8988T (cell line): ENCODE data around the gene SALL1.

Experiments
- DNase-seq: peaks from one replicate; pipeline ENCODE4 v3.0.0; 2011

The SALL1 gene

DNA sequence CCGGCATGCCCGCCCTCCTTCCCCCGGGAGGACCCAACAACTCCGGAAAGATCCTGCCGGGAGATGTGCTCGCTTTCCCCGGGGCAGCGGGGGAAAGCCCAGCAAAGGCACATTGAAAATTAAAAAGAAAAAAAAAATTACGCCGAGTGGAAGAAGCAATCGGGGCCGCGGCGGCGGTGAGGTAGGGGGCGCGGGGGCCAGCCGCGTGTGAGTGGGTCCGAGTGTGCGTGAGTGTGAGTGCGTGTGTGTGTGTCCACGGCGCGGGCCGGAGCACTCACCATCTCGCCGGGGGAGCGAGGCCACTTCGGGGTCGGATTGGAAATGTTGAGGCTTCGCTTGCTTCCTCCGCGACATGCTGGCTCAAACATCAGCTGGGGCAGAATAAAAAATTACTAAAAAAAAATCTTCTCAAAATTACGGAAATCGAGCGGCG, at the start of gene SALL1:
SALL1 (minus strand) TSS at position 383 of the 433 bp plus-strand sequence; CDS start at position 354, 29 bp downstream.
- no peak for DNase-seq

DNA sequence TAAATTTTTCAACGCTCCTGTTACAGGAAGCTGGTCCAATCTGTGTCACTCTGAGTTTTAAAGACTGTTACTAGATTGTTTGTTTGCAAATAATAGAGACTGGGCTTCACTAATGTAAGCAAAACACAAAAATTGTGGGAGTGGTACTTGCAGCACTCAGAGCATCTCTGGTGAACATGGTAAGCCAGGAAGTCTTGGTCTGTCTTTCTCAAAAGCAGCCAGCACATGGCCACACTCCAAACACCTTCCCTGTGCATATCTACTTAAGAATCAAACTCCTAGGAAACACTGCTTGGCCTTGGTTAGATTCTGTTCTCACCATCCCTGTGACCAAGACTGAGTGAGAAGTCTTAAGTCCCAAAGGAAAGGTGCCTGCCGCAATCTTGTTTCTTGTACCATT, 49.7 kb upstream of the SALL1 start:
- DNase-seq: no peak

DNA sequence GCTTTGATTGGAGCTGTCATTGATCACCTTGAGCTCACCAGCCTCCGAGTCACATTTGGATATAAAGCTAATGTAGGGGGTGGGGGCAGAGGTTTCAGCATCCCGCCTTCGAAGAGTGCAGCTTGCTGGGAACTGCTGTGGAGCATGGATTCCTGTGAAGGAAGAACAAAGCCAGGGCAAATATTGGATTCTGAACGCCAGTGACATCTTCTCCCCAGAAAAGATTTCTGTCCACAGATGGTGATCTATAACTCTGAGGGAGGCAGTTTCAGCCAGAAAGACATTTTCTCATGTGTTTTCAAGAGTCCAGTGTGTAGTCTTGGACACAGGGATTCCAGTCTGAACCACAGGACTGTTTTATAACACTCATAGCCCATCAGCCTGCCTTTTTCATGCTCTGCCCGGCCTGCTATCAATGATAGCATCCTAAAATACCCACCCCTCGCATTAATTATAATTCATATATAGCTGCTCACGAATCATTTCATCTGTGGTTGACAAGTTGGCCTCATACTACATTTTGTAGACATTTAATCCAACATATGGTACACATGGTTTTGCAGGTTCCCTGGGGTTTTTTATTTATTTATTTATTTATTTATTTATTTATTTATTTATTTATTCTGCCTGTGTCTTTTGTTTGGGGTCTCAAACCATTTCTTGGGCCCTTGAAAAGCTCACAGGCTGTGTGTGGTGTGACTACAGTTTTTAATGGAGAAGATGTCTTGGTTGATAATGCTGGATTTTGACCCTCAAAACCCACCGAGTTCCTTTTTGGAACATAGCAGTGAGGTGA, 47.1 kb upstream of the SALL1 start:
- DNase-seq: no peak

DNA sequence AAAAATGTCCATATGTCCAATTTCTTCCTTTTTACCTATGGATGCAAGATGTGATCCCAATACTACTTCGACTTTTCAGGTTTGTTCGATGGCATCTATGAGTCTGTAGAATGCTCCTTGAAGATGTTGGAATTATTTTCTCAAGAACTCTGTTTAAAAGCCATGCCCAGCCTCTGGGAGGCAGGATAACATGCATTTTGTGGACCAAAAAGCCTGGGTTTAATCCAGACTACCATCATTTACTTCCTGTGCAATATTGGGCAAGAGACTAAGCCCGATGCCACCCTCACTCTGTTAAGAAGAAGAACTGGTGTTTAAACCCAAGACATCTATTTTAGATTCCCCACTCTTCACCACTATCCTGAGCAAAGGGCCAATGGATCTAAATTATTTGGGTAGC, 42.8 kb upstream of the SALL1 start:
- DNase-seq: no peak

DNA sequence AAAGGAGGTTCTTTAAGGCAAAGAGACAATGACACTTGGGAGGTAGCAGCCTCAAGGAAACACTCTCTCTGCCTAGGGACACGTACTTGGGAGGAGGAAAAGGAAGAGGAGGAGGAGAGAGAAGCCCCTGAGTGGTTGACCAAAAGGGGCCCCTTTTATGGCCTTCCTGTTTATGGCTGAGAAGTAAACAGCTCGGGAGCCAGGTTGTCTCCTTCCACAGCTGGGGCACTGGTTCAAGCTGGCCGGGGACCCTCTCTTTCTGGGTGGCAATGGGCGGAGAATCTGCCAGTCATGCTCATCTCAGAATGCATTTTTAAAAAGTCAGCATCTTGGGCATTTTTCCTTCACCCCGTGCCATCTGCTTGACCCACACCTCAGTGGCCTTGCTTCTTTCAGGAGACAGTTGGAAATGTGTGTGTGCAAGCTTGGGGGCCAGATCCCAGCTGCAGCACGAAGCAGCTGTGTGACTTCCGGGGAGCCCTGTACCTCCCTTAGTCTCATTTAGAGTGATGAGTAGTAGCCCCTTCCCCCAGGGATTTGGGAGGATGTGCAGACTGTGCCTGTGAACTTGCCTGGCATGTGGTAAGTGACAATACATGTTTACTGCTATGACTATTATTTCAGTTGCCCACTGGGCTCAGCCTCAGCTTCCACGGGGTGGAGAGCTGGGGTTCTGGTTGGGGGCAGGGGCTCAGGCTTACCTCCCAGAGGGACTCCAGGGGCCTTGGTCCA, 33.8 kb upstream of the SALL1 start:
- no peak for DNase-seq

DNA sequence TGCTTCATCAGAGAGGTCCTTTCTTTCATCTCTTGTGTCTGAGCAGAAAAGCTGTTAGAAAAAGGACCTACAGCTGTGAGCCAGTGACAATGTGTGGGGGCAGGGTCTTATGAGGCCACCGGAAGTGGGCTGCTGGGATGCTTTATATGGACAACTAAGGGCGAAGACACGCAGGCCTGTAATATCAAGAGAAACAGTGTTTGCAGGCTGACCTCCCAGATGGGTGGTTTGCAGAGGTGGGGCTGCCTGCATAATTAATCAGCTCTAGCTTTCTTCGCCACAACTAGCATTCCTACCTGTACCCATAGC, 30.4 kb upstream of the SALL1 start:
- DNase-seq: no peak

DNA sequence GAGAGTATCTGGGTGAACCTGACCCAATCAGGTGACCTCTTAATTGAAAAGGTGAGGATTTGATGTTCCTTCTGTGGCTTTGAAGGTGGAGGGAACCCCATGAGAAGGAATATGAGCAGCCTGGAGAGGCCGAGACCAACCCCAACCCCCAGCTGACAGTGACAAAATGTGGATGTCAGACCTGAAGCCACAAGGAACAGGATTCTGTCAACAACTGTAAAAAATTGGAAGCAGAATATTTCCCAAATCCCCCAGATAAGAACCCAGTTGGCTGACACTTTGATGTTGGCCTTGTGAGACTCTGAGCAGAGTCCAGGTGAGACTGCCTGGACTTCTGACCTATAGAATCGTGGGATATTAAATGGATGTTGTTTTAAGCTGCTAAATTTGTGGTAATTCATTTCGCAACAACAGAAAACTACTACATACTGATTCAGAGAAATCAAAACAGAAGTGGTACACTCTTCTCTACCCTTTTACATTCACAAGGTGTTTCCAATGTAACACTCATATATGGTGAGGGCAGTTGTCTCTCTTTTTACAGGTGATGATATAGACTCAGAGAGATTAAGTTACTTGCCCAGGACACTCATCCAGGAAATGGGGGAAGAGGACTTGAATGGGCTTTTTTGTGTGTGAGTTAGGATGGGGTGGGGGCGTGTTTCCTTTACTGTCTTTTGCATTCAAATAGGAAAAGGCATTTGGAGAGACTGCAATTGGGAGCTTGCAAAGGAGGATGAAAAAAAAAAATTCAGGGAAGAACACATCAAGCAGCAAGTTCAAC, 29.8 kb upstream of the SALL1 start:
- DNase-seq: no peak

DNA sequence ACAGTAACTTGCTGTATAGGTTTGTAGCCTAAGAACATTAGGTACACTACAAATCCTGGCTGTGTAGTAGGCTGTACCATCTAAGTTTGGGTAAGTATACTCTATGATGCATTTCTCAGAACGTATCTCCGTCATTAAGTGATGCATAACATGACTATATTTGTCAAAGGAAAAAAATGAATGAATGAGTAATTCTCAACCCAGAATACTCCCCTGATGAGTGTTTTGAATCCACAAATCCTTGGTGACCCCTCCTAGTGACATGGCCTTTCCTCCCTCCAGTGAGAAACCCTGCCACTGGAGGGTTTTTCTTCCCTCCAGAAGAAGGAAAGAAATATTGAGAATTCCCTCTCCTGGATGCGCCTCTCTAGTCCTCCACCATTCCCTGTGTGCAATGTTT, 24.0 kb upstream of the SALL1 start:
- DNase-seq: no peak

DNA sequence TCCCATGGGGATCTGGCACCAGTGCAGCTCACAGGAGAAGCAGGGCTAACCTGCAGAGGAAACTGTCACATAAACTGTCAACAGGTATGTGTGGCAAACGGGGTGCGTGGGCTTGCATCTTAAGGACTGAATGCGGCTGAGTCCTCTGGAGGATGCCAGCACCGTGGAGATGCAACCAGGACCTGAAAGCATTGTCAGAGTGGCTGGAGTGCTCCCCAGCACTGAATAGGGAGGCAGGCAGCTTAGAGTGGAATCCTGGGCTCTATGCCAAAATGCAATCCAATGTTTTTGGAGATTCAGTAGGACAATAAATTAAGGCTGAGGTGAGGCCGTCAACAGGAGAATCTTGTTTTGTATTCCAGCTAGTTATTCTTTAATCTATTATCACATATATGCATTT, 21.3 kb upstream of the SALL1 start:
- no peak for DNase-seq

DNA sequence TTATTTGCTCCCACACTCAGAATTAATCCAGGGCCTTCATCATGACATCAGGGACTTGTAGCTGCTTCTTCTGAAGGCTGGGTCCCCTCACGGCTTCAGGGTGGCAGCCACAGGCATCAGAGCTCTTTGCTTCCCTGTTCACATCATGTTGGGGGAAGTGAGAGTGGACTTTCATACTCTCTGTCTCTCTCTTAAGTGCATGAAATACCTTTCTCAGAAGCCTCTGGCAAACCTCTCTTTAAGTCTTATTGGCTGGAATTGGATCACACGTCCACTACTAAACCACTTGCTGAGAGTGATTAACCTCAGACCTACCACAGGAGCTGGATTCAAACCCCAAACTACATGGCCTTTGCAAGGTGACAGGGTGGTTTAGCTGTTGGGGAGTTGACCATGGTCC, 17.7 kb upstream of the SALL1 start:
- no peak for DNase-seq

DNA sequence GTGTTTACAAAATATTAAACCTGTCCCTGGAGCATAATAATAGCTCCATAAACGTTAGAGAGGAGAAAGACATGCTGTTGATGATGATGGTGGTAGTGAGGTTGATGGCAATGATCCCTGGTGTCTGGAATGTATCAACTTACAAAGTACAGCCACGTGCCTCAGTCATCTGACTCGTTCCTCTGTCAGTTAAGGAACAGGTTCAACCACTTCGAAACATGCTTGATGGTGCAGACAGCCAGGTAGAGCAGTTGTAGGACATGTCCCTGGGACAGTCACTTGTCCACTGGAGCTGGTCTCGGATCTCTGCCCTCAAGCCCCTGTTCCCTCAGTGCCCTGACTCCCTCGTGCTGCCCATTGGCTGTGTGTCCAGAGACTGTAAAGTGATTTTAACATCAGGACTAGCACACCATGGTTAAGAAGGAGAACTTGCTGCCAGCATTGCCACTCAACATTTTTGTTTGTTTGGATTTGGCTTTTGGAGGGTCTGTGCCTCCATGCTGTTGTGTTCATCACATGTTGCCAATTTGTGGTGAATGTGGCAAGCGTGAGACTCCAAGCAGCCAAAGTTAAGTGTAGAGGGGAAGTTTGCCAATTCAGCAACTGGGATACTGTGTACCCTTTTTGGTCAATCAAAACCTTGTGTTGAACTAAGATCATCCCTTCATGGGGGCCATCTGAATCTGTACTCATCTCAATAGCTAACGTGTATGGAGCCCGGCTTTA, 16.3 kb upstream of the SALL1 start:
- DNase-seq: no peak

DNA sequence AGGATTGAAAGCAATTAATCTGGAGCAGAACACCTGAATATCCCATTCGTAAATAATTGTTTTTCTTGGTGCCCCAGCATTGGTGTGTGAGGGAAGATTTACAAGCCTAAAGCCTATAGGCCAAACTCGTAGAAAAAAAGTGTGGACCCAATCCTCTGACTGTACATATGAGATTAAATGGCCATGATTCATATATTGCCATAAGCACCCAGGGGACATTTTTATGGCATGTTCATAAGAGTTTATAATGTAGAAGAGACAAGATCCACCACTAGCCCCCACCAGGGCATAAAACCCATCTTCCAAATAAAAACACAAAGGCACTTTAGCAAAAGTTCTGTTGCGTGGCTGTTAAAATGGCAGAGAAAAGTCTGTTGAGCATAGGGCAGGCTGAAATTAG, 15.5 kb upstream of the SALL1 start:
- no peak for DNase-seq

DNA sequence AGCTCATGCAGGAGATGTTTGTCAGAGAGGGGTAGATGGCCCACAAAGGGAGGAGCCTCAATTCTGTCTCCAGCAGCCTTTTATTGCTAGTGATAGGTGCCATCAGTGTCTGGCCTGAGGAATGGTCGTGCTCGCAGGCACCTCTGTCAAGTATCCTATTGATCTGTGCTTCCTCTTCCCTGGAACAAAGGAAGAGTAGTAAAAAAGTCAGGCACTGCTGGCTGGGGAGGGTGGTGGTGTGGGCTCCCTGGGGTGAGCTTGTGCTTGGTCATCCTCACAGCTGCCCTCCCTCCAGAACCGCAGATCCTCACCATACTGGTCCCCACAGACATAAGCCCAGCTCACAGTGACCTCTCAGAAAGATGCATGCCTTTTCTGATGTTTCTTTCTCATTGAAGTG, 15.0 kb upstream of the SALL1 start:
- no peak for DNase-seq

DNA sequence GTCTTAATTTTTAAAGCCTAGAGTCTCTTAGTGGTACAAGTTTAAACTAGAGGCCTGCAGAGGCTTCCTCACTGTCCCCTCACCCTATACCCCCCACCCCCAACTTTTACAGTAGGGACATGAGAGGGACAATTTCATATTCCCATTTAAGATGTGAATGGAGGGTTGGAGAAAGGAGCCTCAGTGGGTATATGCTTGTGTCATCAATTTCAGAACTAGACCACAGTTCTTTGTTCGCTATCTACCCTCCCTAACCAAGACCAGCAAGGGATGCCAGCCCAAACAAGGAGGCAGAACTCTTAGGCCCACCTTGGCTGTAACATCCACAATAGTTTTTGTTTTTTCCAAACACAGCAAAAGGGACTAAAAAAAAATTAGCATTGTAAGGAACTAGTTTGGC, 14.0 kb upstream of the SALL1 start:
- no peak for DNase-seq

DNA sequence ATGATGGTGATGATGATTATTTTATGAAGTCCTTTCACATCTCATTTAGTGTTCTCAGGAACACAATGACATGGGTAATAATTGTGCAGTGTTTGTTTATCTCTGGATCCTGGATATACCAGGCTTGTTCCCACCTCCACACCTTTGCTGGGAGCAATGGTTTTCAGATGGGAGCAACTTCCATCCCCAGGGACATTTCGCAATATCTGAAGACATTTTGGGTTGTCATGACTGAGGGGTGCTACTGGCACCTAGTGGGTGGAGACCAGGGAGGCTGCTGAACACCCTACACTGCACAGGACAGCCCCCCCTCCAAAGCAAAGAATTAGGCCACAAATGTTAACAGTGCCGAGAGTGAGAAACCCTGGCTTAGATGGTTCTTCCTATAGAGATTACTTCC, 13.5 kb upstream of the SALL1 start:
- no peak for DNase-seq

DNA sequence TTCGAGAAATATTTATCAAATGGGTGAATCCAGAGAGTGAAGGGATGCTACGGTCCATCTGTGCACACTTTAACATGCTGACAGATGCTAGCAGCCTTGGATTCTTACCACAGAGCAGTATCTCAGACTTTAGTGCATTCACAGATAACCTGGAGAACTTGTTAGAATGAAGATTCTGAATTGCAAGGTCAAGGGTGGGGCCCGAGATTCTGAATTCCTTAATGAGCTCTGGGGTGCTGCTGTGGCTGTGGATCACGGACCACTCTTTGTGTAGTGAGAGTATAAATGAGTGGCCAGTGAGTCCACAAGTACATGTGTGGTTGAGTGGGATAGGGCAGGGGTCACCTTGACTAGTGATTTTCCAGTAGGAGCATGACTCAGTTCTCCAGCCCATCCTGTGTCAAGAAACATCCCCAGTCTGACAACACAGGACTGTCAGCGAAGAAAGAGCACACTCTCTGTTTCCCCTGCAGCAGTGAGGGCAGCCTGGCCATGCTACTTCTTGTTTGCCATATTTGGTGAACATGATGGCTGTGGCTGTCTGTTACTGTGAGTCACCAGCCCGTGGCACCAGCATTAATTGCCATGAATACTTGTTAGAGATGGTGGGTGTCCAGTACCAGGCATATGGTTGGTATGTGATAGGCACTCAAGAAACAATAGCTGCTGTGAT, 13.0 kb upstream of the SALL1 start:
- no peak for DNase-seq

DNA sequence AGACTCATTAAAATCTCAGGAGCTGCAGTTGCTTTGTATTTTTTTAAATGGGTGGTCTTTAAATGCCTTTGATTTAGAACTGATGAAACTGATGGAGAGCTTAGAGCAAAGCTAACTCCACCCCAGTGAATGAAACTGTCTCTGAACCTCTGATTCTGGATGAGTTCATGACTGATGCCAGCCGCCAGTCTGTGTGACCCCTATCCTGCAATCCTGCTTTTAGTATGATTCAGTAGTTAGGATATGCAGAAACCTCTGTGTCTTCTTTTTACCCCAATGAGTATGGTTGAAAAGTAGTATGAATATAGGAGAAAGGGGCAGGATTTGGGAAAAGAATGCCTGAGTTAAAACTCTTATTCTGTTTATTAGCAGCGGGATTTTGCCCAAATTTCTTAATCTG, 12.3 kb upstream of the SALL1 start:
- no peak for DNase-seq

DNA sequence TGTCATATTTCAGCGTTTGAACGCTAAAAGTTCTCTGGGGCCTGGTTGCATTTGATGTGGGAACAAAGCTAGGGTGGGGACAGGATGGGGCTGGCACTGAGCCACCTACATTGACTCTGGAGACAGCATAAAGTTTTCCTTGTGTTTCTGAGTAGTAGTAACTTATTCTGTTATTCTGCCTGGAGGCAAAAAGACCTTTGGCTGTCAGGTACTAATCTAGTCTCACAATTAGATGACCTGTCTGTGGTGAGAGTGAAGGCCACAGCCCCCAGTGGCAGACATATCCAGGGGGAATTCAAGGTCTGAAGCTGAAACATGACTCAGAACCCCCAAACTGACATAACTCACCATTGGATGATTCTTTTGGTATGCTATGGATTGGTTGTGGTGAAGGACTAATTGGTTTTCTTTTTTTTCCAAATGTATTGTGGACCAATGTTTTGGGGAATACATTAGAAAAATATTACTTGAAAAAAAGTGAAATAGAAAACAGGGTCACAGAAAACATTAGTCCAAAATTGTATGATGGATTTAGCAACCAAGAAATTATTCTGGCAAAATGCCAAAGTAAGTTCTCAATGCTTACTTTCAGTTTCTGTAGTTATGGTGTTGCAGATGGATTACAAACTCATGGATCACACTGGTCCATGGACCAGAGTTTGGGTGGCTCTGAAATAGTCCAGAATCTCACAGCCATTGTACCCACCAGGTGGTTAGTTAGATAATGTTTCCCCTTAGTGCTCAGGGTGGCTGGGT, 10.5 kb upstream of the SALL1 start:
- DNase-seq: no peak

DNA sequence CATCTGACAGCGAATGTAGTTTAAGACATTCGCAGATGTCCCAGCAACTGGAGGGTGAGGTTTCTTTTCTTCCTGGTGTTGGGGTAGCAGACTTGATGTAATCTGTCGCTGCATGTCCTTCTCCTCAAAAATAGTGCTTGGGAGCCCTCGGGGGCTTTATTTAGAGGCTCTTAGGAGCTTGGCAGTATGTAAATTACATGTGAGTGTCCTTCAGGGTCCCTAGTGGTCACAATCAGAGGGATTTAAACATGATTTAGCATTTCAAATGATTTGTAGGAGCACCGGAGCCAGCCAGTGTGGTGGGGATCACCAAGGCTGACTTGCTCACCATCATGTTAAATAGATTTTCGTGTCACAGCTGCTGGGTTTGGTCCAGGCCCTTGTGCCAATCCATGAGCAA, 8.8 kb upstream of the SALL1 start:
- no peak for DNase-seq

DNA sequence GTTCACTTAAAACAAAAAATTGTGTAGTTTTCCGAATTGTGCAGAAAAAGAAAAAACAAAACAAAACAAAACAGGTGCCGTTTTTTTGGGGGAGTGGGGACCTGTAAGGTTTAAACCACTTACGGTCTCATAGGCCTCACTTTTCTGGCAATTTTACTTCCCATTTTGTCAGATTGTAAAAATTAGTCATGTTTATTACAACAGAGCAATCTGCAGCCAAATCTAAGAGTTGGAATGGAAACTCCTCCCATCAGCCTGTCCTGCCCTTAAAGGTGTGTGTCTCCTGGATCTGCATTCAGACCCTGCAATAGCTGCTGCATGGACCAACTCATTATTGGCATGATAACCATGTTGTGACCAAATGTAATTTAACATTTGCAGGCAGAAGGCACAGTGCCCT, 8.2 kb upstream of the SALL1 start:
- DNase-seq: no peak

DNA sequence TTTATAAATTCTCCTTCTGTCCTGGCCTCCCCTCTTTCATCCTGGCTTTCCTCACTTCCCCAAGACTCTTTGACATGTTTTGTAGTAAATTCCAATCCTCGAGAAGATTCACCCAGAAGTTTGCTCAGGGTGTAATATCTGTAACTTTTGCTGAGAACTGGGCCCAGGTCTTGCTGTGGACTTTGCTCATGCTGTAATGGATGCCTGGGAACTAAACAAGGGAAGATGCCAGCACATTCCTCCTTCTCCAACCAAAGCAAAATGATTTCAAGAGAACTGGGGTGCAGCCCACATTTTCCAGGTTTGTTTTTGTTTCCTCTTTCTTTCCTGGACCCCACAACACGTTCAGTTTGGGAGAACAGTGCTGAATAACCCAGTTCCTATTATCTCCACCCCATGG, 6.6 kb upstream of the SALL1 start:
- DNase-seq: no peak

DNA sequence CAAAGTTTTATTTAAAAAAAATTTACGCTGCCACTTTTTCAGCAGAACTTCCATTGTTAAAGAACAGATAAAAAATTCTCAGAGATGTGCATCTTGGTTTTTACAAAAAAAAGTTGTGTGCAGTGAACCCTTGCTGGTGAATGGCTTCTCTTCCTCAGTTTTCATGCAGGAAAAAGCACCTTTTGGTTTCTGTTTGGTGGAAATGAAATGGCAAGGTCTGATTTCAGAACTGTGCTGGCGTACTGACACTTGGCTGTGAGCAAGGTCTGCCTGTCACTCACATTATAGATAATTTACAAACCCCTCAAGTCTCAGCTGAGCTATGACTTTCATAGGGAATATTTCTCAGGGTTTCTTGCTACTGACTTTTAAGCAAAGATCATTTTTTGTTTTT, 5.7 kb upstream of the SALL1 start:
- no peak for DNase-seq
